DND-41 (cell line): ENCODE data around the gene PPFIA2.

Experiments used
- ATAC-seq: fragments of 200-7000 bp; cut with Tn5 transposase; 3 replicates; pipeline ENCODE4 v1.9.1; 2021; ENCODE audit warnings: low read depth; ENCODE audit not compliant: insufficient read depth
- DNase-seq: peaks from one replicate; pipeline ENCODE4 v3.0.0-alpha.2; 2020
- H2AFZ ChIP-seq: 2 replicates; pipeline ENCODE4 v1.6.0; 2012; ENCODE audit warnings: low read depth, low read length
- H3K27ac ChIP-seq: 2 replicates; pipeline ENCODE4 v1.5.1; 2012; ENCODE audit warnings: low read length, inconsistent platforms
- H3K27me3 ChIP-seq: fragments of 200-600 bp; sonication (generic); 2 replicates; pipeline ENCODE4 v1.6.0; 2012; ENCODE audit warnings: low read length, mild to moderate bottlenecking, inconsistent platforms; ENCODE audit not compliant: insufficient read depth, poor library complexity
- H3K36me3 ChIP-seq: 2 replicates; pipeline ENCODE4 v1.5.1; 2012; ENCODE audit warnings: low read length, inconsistent platforms; ENCODE audit not compliant: insufficient read depth
- H3K4me1 ChIP-seq: 2 replicates; pipeline ENCODE4 v1.5.1; 2012; ENCODE audit warnings: mild to moderate bottlenecking, low read length; ENCODE audit not compliant: insufficient read depth
- H3K4me2 ChIP-seq: 2 replicates; pipeline ENCODE4 v1.6.0; 2012; ENCODE audit warnings: mild to moderate bottlenecking, moderate library complexity, low read length, inconsistent platforms; ENCODE audit not compliant: insufficient read depth
- H3K4me3 ChIP-seq, 2 experiments: fragments of 200-600 bp in 1 of 2; shearing (Covaris generic) in 1 of 2; 2 replicates each; pipeline ENCODE4 v1.5.1; 2012 to 2016; ENCODE audit warnings: inconsistent platforms in 2 of 2, low read length in 2 of 2, mild to moderate bottlenecking in 2 of 2, low read depth in 1 of 2, moderate library complexity in 1 of 2
- H3K79me2 ChIP-seq: 2 replicates; pipeline ENCODE4 v1.6.0; 2012; ENCODE audit warnings: low read length, inconsistent platforms; ENCODE audit not compliant: insufficient read depth
- H3K9ac ChIP-seq: 2 replicates; pipeline ENCODE4 v1.6.0; 2012; ENCODE audit warnings: low read depth, mild to moderate bottlenecking, inconsistent platforms, low read length, moderate library complexity
- H3K9me3 ChIP-seq: 2 replicates; pipeline ENCODE4 v1.5.1; 2012; ENCODE audit warnings: low read length, moderate library complexity, mild to moderate bottlenecking, inconsistent platforms; ENCODE audit not compliant: insufficient read depth, severe bottlenecking
- H4K20me1 ChIP-seq: 2 replicates; pipeline ENCODE4 v1.6.0; 2012; ENCODE audit warnings: low read length; ENCODE audit not compliant: insufficient read depth
- CTCF ChIP-seq: IDR thresholded peaks from 2 replicates; pipeline ENCODE4 v1.5.1; 2012; ENCODE audit warnings: borderline replicate concordance, low read length, moderate library complexity, mild to moderate bottlenecking; ENCODE audit not compliant: poor library complexity, severe bottlenecking; ENCODE audit errors: extremely low read depth
- EZH2 ChIP-seq: IDR thresholded peaks from 3 replicates; pipeline ENCODE4 v1.6.1; 2012; ENCODE audit warnings: borderline replicate concordance, low read depth, mild to moderate bottlenecking, moderate library complexity, low read length, inconsistent platforms; ENCODE audit not compliant: severe bottlenecking

Gene PPFIA2

GRCh38 chr12:81274637-81275529 lies 484.3 kb downstream of the PPFIA2 start:
- ATAC-seq, result no peak
- H3K4me3 ChIP-seq, result no peak overlapping the region; a peak in 1 of 4 replicates
- H3K36me3 ChIP-seq, result no peaks in the 10 kb centered on the region

DNA sequence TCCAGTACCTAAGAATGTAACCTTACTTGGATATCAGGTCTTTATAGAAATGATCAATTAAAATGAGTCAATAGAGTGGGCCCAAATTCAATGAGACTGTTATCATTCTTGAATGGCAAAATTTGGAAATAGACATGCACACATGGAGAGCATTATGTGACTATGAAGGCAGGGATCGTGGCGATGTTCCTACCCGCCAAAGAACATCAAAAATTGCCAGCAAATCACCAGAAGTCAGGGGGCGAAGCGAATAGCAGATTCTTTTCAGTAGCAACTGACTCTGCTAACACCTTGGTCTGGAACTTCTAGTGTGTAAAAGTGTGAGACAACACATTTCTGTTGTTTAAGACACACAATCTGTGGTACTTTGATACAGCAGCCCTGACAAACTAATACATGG lies 488.8 kb downstream of the PPFIA2 start:
- no peak overlapping the region for H3K27ac ChIP-seq
- H3K4me3 ChIP-seq, result no peak overlapping the region
- TF ChIP-seq CTCF (no peak), EZH2 (no peak)
- no peak overlapping the region for H3K4me2 ChIP-seq
- no peaks in the 10 kb centered on the region for H3K27me3 ChIP-seq
- no peaks in the 10 kb centered on the region for H3K4me1 ChIP-seq
- H3K36me3 ChIP-seq, result no peaks in the 10 kb centered on the region
- ATAC-seq, result no peak
- no peak for DNase-seq
- no peaks in the 10 kb centered on the region for H4K20me1 ChIP-seq
- H3K9me3 ChIP-seq, result no peaks in the 10 kb centered on the region
- H3K9ac ChIP-seq, result no peak overlapping the region
- no peak overlapping the region for H2AFZ ChIP-seq
- no peaks in the 10 kb centered on the region for H3K79me2 ChIP-seq

More at GRCh38 chr12:81274637-81275529, 484.3 kb downstream of the PPFIA2 start:
- Histone ChIP-seq H3K9me3 (no peaks in the 10 kb centered on the region), H3K27ac (no peak overlapping the region), H3K79me2 (no peaks in the 10 kb centered on the region), H3K27me3 (no peaks in the 10 kb centered on the region), H3K4me2 (no peak overlapping the region), H4K20me1 (no peaks in the 10 kb centered on the region), H3K4me1 (no peaks in the 10 kb centered on the region), H2AFZ (no peak overlapping the region), H3K9ac (no peak overlapping the region)
- no peak for DNase-seq
- no peak for TF ChIP-seq CTCF
- no peak for TF ChIP-seq EZH2

DNA sequence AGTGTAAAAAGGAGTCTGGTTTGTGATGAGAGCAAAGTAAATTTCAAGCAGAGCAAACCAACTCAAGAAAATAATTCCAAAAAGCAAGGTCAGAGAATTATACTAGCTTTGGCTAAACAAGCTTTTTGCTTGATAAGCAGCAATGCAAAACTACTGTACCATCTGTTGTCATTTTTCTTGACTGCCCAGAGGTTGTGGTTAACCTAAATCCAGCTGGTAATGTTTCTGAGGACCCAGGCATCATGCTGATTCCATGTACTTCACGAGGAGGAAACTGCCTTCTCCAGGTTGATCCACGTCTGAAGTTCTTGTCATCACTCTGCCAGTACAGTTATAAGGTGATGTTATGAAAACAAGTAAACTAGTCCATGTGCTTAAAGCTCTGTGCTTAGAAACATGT lies 496.1 kb downstream of the PPFIA2 start:
- Histone ChIP-seq H3K27ac (no peak overlapping the region), H3K4me2 (no peak overlapping the region)
- DNase-seq, result no peak

More for the DNA sequence above, 496.1 kb downstream of the PPFIA2 start:
- Histone ChIP-seq H3K27me3 (no peaks in the 10 kb centered on the region), H3K4me1 (no peaks in the 10 kb centered on the region), H3K79me2 (no peaks in the 10 kb centered on the region), H2AFZ (no peak overlapping the region), H3K9ac (no peak overlapping the region), H3K9me3 (no peaks in the 10 kb centered on the region), H3K4me3 (no peak overlapping the region), H4K20me1 (no peaks in the 10 kb centered on the region), H3K36me3 (no peaks in the 10 kb centered on the region)
- TF ChIP-seq CTCF (no peak), EZH2 (no peak)
- ATAC-seq, result no peak
